ENCODE results near the gene RNU6-1.

RNU6-1 gene

DNA sequence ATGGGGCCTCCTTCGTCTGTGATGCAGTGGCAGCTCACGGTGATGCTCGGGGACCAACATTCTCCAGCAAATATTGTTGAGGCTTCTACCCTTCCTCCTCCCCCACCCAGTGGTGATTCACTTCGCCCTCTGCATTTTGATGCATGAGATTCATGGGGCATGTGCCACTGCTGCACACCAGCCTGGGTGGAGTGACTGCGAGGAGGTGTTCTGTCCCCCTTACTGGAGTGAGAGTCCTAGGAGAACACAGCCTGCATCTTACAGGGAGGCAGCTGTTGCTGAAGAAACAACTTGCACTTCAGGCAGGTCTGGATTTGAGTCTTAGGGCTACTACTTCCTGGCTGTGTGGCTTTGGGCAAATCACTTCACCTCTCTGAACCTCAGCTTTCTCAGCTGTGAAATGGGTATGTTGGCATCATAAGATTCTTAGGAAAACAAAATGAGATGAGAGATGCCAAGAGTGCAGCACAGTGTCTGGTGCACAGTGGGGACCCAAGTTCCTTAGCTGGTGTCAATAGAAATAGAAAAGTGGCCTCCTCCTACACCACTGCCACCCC is 24.7 kb downstream of the RNU6-1 start:
- Histone ChIP-seq H3K27me3 (replicated peaks; ENCODE audit: control insufficient read depth, insufficient read depth, low read length) (no peaks in the 10 kb centered on the region; the same call in 1 of the 2 replicates), H3K4me3 (replicated peaks; ENCODE audit: low read depth, low read length) (no peak overlapping the region), H3K36me3 (ENCODE audit: control insufficient read depth, insufficient read depth, low read length) (no peaks in the 10 kb centered on the region)
- no peak for DNase-seq (ENCODE audit: extremely low read depth, insufficient read length)
- TF ChIP-seq, protein P1, sequence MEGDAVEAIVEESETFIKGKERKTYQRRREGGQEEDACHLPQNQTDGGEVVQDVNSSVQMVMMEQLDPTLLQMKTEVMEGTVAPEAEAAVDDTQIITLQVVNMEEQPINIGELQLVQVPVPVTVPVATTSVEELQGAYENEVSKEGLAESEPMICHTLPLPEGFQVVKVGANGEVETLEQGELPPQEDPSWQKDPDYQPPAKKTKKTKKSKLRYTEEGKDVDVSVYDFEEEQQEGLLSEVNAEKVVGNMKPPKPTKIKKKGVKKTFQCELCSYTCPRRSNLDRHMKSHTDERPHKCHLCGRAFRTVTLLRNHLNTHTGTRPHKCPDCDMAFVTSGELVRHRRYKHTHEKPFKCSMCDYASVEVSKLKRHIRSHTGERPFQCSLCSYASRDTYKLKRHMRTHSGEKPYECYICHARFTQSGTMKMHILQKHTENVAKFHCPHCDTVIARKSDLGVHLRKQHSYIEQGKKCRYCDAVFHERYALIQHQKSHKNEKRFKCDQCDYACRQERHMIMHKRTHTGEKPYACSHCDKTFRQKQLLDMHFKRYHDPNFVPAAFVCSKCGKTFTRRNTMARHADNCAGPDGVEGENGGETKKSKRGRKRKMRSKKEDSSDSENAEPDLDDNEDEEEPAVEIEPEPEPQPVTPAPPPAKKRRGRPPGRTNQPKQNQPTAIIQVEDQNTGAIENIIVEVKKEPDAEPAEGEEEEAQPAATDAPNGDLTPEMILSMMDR (IDR thresholded peaks at IDR 0.05; ENCODE audit: insufficient read depth, low read length, poor library complexity, severe bottlenecking), result no peak

DNA sequence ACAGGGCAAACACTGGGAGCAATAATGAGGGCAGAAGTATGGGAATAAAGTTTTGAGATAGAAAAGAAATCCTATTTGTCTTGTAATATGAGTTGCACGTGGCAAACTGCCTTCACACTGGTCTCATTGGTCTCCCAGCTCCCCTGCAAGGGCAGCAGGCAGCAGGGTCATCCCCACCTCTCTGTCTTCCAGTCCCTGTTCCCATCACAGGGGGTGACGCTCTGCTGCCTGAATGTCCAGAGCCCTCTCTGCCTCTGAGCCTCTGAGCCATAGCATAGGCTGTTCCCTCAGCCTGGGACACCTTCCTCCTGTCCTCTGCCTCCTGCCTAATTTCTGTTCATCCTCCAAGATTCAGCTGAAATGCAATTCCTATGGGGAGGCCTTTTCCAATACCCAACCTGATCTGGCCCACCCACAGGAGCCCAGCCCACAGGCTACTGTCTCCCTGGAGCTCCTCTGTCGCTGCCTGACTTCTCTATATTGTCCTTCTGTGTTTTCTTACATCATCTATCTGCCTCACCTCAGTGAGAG is 26.7 kb downstream of the RNU6-1 start:
- H3K27me3 ChIP-seq (replicated peaks; ENCODE audit: control insufficient read depth, insufficient read depth, low read length), result no peaks in the 10 kb centered on the region; the same call in 1 of the 2 replicates
- TF ChIP-seq, protein P1 (IDR thresholded peaks at IDR 0.05; ENCODE audit: insufficient read depth, low read length, poor library complexity, severe bottlenecking), result no peak
- H3K36me3 ChIP-seq (ENCODE audit: control insufficient read depth, insufficient read depth, low read length), result no peaks in the 10 kb centered on the region
- H3K4me3 ChIP-seq (replicated peaks; ENCODE audit: low read depth, low read length), result no peak overlapping the region
- DNase-seq (ENCODE audit: extremely low read depth, insufficient read length), result no peak

DNA sequence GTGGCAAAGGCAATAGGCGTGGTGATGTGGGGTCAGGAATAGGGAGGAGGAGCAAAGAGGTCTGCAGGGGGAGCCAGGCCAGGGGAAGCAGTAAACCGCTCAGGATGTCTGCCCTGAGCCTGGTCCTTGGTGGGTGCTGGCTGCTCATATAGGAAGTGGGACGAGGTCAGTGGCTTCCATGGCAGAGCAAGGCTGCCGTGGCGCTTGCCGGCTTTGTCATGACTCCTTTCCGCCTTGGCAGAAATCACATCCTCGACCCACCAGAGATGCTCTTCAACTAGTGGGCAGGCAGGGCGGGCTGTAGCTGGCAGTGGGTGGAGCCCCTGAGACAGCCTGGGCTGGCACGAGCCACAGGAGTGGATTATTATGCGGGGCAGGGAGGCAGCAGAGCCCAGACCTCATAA is 27.6 kb downstream of the RNU6-1 start:
- Histone ChIP-seq H3K4me3 (replicated peaks; ENCODE audit: low read depth, low read length) (no peak overlapping the region), H3K27me3 (replicated peaks; ENCODE audit: control insufficient read depth, insufficient read depth, low read length) (no peaks in the 10 kb centered on the region; the same call in 1 of the 2 replicates), H3K36me3 (ENCODE audit: control insufficient read depth, insufficient read depth, low read length) (no peaks in the 10 kb centered on the region)
- TF ChIP-seq, protein P1 (IDR thresholded peaks at IDR 0.05; ENCODE audit: insufficient read depth, low read length, poor library complexity, severe bottlenecking), result no peak
- no peak for DNase-seq (ENCODE audit: extremely low read depth, insufficient read length)

DNA sequence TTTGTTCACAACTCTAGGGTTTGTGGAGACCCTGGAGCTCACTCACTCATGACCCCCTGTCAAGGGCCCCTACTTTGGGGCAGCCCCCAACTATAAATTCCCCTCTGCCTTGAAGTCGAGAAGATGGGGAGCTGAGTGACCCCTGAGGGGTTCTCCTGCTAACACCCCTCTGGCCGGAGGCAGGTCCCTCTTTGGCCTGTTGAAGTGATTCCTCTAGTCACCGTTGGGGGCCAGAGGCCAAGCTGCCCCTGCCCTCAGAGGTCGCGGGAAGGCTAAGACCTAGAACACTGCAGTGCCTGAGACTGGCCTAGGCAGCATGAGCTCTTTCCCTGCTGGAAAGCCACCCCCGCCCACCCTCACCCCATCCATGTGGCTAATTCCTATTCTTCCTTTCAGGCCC is 30.0 kb downstream of the RNU6-1 start:
- H3K36me3 ChIP-seq (ENCODE audit: control insufficient read depth, insufficient read depth, low read length), result no peaks in the 10 kb centered on the region
- TF ChIP-seq, protein P1 (IDR thresholded peaks at IDR 0.05; ENCODE audit: insufficient read depth, low read length, poor library complexity, severe bottlenecking), result no peak
- no peak overlapping the region for H3K4me3 ChIP-seq (replicated peaks; ENCODE audit: low read depth, low read length)
- no peak for DNase-seq (ENCODE audit: extremely low read depth, insufficient read length)
- H3K27me3 ChIP-seq (replicated peaks; ENCODE audit: control insufficient read depth, insufficient read depth, low read length), result no peaks in the 10 kb centered on the region

DNA sequence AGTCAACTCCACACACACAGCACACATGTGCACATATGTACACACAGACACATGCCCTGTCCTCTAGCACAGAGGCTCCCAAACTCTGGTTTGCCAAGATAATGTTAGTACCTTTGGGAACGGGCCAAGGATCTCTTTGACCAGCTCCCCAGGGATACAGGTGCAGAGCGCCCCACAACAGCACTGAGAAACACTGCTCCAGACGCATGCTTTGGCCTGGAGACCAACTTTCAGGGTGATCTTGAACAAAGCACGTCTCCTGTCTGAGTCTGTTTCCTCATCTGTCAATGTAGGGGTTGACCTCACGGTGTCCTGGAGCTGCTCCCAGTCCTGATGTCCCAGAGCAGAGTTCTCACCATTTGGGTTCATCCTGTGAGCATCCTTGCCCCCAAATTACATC is 30.4 kb downstream of the RNU6-1 start:
- Histone ChIP-seq H3K27me3 (replicated peaks; ENCODE audit: control insufficient read depth, insufficient read depth, low read length) (no peaks in the 10 kb centered on the region), H3K36me3 (ENCODE audit: control insufficient read depth, insufficient read depth, low read length) (no peaks in the 10 kb centered on the region), H3K4me3 (replicated peaks; ENCODE audit: low read depth, low read length) (no peak overlapping the region)
- TF ChIP-seq, protein P1 (IDR thresholded peaks at IDR 0.05; ENCODE audit: insufficient read depth, low read length, poor library complexity, severe bottlenecking), result no peak
- no peak for DNase-seq (ENCODE audit: extremely low read depth, insufficient read length)

DNA sequence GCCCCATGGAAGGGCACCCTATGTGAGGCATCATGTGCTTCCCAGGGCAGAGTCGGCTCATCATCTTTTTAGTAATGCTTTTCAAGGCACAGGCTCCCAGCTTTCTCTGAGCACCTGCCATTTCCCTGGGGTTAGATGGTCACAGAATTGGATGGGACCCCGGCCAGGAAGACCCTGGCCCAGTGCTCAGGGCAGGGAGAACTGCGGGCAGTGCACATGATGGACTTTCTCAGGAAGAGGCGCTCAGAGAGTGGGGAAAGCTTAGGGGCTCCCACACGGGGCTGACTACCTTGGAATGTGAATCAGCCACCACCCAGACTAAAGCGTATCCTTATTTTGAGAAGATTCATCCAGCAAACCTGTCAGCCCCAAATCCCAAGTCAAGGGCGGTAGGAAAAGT is 31.0 kb downstream of the RNU6-1 start:
- no peak for DNase-seq (ENCODE audit: extremely low read depth, insufficient read length)
- TF ChIP-seq, protein P1 (IDR thresholded peaks at IDR 0.05; ENCODE audit: insufficient read depth, low read length, poor library complexity, severe bottlenecking), result no peak
- H3K27me3 ChIP-seq (replicated peaks; ENCODE audit: control insufficient read depth, insufficient read depth, low read length), result no peaks in the 10 kb centered on the region
- no peak overlapping the region for H3K4me3 ChIP-seq (replicated peaks; ENCODE audit: low read depth, low read length)
- no peaks in the 10 kb centered on the region for H3K36me3 ChIP-seq (ENCODE audit: control insufficient read depth, insufficient read depth, low read length)

All from GM06990 (cell line).